IMR-90 (cell line): Measurements from ENCODE around the gene FGFR4. TPM values are rescaled to one million over a fixed set of nuclear protein-coding genes. Genes with fewer than 3 reads are reported as not detected.
A peak's percentile ranks its signal among the peaks of the same experiment; 100 is the strongest.

Source experiments
- ATAC-seq: fragments of 200-7000 bp; cut with Tn5 transposase; 2 replicates; pipeline ENCODE4 v1.9.1; 2020; ENCODE audit warnings: low read depth, mild to moderate bottlenecking, moderate library complexity
- BruUV-seq: library from RNA; stranded (reverse); fragments of 400-500 nt; replicated peaks from 2 replicates; lab custom pipeline; 2021; lab: Mats Ljungman, UMichigan
- CTCF ChIA-PET: fragments of 300-600 bp; formaldehyde crosslinking; extraction: SDS; loops from one replicate; lab custom pipeline; 2021; ENCODE audit warnings: antibody characterized with exemption; lab: Yijun Ruan, JAX
- POLR2A ChIA-PET: fragments of 300-600 bp; sonication (Branson Sonifier 250); formaldehyde crosslinking; loops from one replicate; lab custom pipeline; 2022; ENCODE audit warnings: antibody characterized with exemption; ENCODE audit not compliant: unreplicated experiment; lab: Charles Lee
- DNase-seq: peaks from one replicate; pipeline ENCODE4 v3.0.0; 2013
- H2AFZ ChIP-seq: replicated peaks from 2 replicates; pipeline ENCODE3; 2013; ENCODE audit warnings: low read length, mild to moderate bottlenecking; ENCODE audit not compliant: poor library complexity
- H2AK5ac ChIP-seq: 2 replicates; pipeline ENCODE4 v1.6.1; 2013; ENCODE audit warnings: low read depth, low read length, inconsistent platforms
- H2AK9ac ChIP-seq: replicated peaks from 2 replicates; pipeline ENCODE3; 2013; ENCODE audit warnings: mild to moderate bottlenecking, low read depth, low read length, moderate library complexity; ENCODE audit not compliant: poor library complexity
- H2BK120ac ChIP-seq: 2 replicates; pipeline ENCODE4 v1.6.1; 2013; ENCODE audit warnings: low read depth, low read length, inconsistent platforms
- H2BK15ac ChIP-seq: 3 replicates; pipeline ENCODE4 v1.6.1; 2013; ENCODE audit warnings: low read depth, low read length, inconsistent platforms
- H2BK20ac ChIP-seq: 2 replicates; pipeline ENCODE4 v1.6.1; 2013; ENCODE audit warnings: low read depth, mild to moderate bottlenecking, inconsistent platforms, low read length, moderate library complexity
- H2BK5ac ChIP-seq: 2 replicates; pipeline ENCODE4 v1.6.1; 2013; ENCODE audit warnings: mild to moderate bottlenecking, low read depth, low read length, inconsistent platforms; ENCODE audit not compliant: poor library complexity, severe bottlenecking
- H3K14ac ChIP-seq: replicated peaks from 2 replicates; pipeline ENCODE4 v1.6.1; 2013; ENCODE audit warnings: low read depth, low read length, inconsistent platforms
- H3K18ac ChIP-seq: 2 replicates; pipeline ENCODE4 v1.6.1; 2013; ENCODE audit warnings: low read depth, low read length, control low read depth
- H3K23ac ChIP-seq: 2 replicates; pipeline ENCODE4 v1.6.1; 2013; ENCODE audit warnings: low read depth, low read length, inconsistent platforms
- H3K27ac ChIP-seq: 2 replicates; pipeline ENCODE4 v1.5.1; 2013; ENCODE audit warnings: mild to moderate bottlenecking, control low read depth, low read length; ENCODE audit not compliant: insufficient read depth
- H3K27me3 ChIP-seq: 2 replicates; pipeline ENCODE4 v1.6.1; 2013; ENCODE audit warnings: low read length; ENCODE audit not compliant: control insufficient read depth, insufficient read depth
- H3K36me3 ChIP-seq: 2 replicates; pipeline ENCODE4 v1.6.1; 2013; ENCODE audit warnings: low read length, mixed read lengths; ENCODE audit not compliant: control insufficient read depth, insufficient read depth
- H3K4ac ChIP-seq: 2 replicates; pipeline ENCODE4 v1.6.1; 2013; ENCODE audit warnings: low read depth, low read length, inconsistent platforms
- H3K4me1 ChIP-seq: 2 replicates; pipeline ENCODE4 v1.6.1; 2013; ENCODE audit warnings: low read length, mixed read lengths; ENCODE audit not compliant: control insufficient read depth, insufficient read depth
- H3K4me2 ChIP-seq: 2 replicates; pipeline ENCODE4 v1.6.1; 2013; ENCODE audit warnings: low read depth, mild to moderate bottlenecking, control low read depth, low read length, moderate library complexity
- H3K4me3 ChIP-seq: 2 replicates; pipeline ENCODE4 v1.5.1; 2013; ENCODE audit warnings: low read depth, mild to moderate bottlenecking, control low read depth, low read length, moderate library complexity; ENCODE audit not compliant: insufficient read depth
- H3K56ac ChIP-seq: 2 replicates; pipeline ENCODE4 v1.6.1; 2013; ENCODE audit warnings: low read length, inconsistent platforms; ENCODE audit not compliant: insufficient read depth; ENCODE audit errors: extremely low read depth
- H3K79me1 ChIP-seq, 2 experiments: 2 replicates each; pipeline ENCODE4 v1.6.1; 2013; ENCODE audit warnings: low read length in 2 of 2, inconsistent platforms in 1 of 2, low read depth in 1 of 2
- H3K9ac ChIP-seq: 2 replicates; pipeline ENCODE4 v1.6.1; 2013; ENCODE audit warnings: low read depth, low read length, control low read depth
- H3K9me1 ChIP-seq: 2 replicates; pipeline ENCODE4 v1.6.1; 2013; ENCODE audit warnings: low read length, inconsistent platforms; ENCODE audit not compliant: insufficient read depth
- H3K9me3 ChIP-seq: 2 replicates; pipeline ENCODE4 v1.6.1; 2013; ENCODE audit warnings: low read length; ENCODE audit not compliant: control insufficient read depth, insufficient read depth
- H4K20me1 ChIP-seq: 2 replicates; pipeline ENCODE4 v1.6.1; 2013; ENCODE audit warnings: low read length, inconsistent platforms; ENCODE audit not compliant: insufficient read depth
- H4K5ac ChIP-seq: 2 replicates; pipeline ENCODE4 v1.6.1; 2013; ENCODE audit warnings: mild to moderate bottlenecking, low read depth, low read length, control low read depth
- H4K8ac ChIP-seq, 2 experiments: 2 replicates each; pipeline ENCODE4 v1.6.1; 2013; ENCODE audit warnings: low read depth in 2 of 2, low read length in 2 of 2, control low read depth in 1 of 2, inconsistent platforms in 1 of 2
- H4K91ac ChIP-seq: 2 replicates; pipeline ENCODE4 v1.6.1; 2013; ENCODE audit warnings: low read depth, low read length, inconsistent platforms; ENCODE audit not compliant: insufficient read depth
- POLR2A ChIP-seq: IDR thresholded peaks from 2 replicates; pipeline ENCODE4 v1.6.1; 2012; ENCODE audit warnings: mild to moderate bottlenecking, low read depth, low read length
- WGBS, 2 experiments: methylation state at CpG; one replicate each; pipeline versions ENCODE4 v1.1.5 to v1.1.7; 2013; ENCODE audit warnings: missing lambda C conversion rate in 2 of 2; ENCODE audit not compliant: insufficient read length in 1 of 2; ENCODE audit errors: extremely low coverage in 2 of 2; 5-methylcytosine and 5-hydroxymethylcytosine counted together
- dilution Hi-C: fragments of 300-500 bp; cut with HindIII; formaldehyde crosslinking; loops from one replicate; pipeline ENCODE4 v1.14.3; 2018; ENCODE audit warnings: low sequenced_read_pairs; ENCODE audit not compliant: unreplicated experiment
- in situ Hi-C: fragments of 300-500 bp; cut with MboI; formaldehyde crosslinking; loops from 3 replicates; pipeline ENCODE4 v1.14.3; 2019; ENCODE audit warnings: low sequenced_read_pairs, inconsistent platforms, mixed read lengths
- intact Hi-C: fragments of 100-400 bp; cut with micrococcal nuclease; formaldehyde crosslinking; loops from 2 replicates; pipeline ENCODE4 v1.10.0; 2022
- polyA plus RNA-seq, 3 experiments: library from polyadenylated mRNA; depleted of rRNA; stranded (reverse); fragments of >200 nt; gene quantifications; 2 replicates each; pipeline ENCODE4 v1.2.3, GENCODE V29; 2012; ENCODE audit warnings: low replicate concordance in 1 of 3
- total RNA-seq: library from RNA; depleted of rRNA; stranded (reverse); fragments of >200 nt; gene quantifications from 2 replicates; pipeline ENCODE4 v1.2.3, GENCODE V29; 2012
- TF ChIP-seq, protein P1 (sequence below): fragments of 150-350 bp; IDR thresholded peaks from 2 replicates; pipeline ENCODE4 v1.6.1; 2017; ENCODE audit warnings: mild to moderate bottlenecking, antibody characterized with exemption, low read length, low read depth

Gene FGFR4
- total and polyA plus RNA-seq, 2 of the 4 experiments (the other 2 are of a cell fraction): 0.90 to 2.4 TPM

DNA sequence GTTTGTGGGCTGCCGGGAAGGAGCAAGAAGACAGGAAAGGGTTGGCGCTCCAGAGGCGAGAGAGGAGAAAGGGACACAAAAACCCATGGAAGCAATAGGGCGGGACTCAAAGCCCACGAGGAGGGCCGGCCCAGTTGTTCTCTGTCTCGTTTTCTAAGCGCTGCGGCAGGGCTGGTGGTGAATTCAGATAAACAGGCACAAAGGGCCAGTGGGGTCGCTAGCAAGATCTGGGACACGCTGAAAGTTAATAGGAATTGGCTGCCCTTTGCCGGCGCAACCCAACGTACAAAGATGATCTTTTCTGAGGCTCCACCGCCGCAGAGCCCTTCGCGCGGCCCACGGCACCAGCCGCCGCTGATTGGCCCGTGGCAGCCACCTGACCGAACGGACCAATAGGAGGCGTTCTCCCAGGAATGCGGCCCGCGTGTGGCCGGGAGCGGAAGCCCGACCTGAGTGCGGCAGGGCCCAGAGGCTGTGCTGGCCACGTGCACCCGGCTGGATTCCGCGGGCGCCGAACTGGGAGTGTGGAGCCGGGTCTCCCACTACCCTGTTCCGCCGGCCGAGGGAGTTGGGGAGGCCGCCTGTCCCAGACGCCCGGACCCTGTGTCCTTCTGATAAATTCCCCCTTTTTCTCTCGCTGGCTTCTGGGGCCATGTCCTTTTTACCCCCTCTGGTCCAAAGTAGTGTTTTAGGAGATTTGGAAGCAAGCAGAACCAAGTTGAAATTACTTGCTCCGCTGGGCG lies 30.1 kb downstream of the FGFR4 start:
- intact Hi-C loops: loop anchor here (2.0 to 10.0 kb wide), 2 partner anchors 16 to 158 kb away; partner anchors contain the start of gene NSD1

More for the DNA sequence above, 30.1 kb downstream of the FGFR4 start:
- no TSS peak for BruUV-seq
- Histone ChIP-seq H3K4me2 (no peak overlapping the region), H2AK5ac (peak overlapping the region; percentile 48; the same call in 1 of the 2 replicates), H3K18ac (no peak overlapping the region), H3K23ac (peak overlapping the region; percentile 31; the same call in 1 of the 2 replicates), H2BK120ac (no peak overlapping the region), H3K27me3 (no peaks in the 10 kb centered on the region), H2BK20ac (no peak overlapping the region; the same call in 1 of the 2 replicates), H3K79me1 (no peaks in the 10 kb centered on the region), H4K8ac (peak overlapping the region; percentile 89 to 91), H3K9me3 (no peaks in the 10 kb centered on the region), H3K4me1 (no peaks in the 10 kb centered on the region; the same call in 1 of the 2 replicates), H4K5ac (peak overlapping the region; percentile 26), H4K91ac (peak overlapping the region; percentile 79), H3K14ac (peak overlapping the region; percentile 58; the same call in 1 of the 2 replicates), H3K27ac (no peak overlapping the region), H3K9ac (no peak overlapping the region), H2BK15ac (no peak overlapping the region), H2AK9ac (peak overlapping the region; percentile 94), H2AFZ (peak overlapping the region; percentile 90), H3K4ac (peak overlapping the region; percentile 69), H3K56ac (no peak overlapping the region), H3K4me3 (no peak overlapping the region), H3K36me3 (no peaks in the 10 kb centered on the region), H4K20me1 (no peaks in the 10 kb centered on the region), H3K9me1 (peaks cover 6% of the 10 kb centered on the region; the same call in 1 of the 2 replicates), H2BK5ac (no peak overlapping the region)
- peak; percentile 72 for ATAC-seq
- 35% methylated on average over 21 of the region's 49 CpGs; no CpG with 5 or more reads in 1 of the 2 experiments for WGBS, 2 experiments
- in situ Hi-C loops (no loop called here), dilution Hi-C loops (no loop called here)
- DNase-seq: peak; percentile 53
- POLR2A ChIA-PET: no interaction called here
- no peak for TF ChIP-seq POLR2A
- TF ChIP-seq, protein P1, sequence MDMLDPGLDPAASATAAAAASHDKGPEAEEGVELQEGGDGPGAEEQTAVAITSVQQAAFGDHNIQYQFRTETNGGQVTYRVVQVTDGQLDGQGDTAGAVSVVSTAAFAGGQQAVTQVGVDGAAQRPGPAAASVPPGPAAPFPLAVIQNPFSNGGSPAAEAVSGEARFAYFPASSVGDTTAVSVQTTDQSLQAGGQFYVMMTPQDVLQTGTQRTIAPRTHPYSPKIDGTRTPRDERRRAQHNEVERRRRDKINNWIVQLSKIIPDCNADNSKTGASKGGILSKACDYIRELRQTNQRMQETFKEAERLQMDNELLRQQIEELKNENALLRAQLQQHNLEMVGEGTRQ: peak; percentile 90
- CTCF ChIA-PET: no interaction called here
